ENCODE results near the gene PRICKLE1. TPM values are rescaled to one million over a fixed set of nuclear protein-coding genes. Genes with fewer than 3 reads are reported as not detected.
"Not testable (repeated sequence)": the region's sequence is repeated elsewhere in the genome, so short reads cannot be mapped to it uniquely, and the experiment has no call there.

Gene PRICKLE1
- total RNA-seq, 1 experiment from 2014 or later, result 0.50 TPM

- in situ Hi-C loops (cut with HindIII; ENCODE audit: low pct_unique_long_range_greater_than_20kb, low sequenced_read_pairs), result no loop called here
- DNase-seq (ENCODE audit: low read depth, low spot score), result no peak
Observed at GRCh38 chr12:42570076-42570475, 19.5 kb downstream of the PRICKLE1 start.

DNA sequence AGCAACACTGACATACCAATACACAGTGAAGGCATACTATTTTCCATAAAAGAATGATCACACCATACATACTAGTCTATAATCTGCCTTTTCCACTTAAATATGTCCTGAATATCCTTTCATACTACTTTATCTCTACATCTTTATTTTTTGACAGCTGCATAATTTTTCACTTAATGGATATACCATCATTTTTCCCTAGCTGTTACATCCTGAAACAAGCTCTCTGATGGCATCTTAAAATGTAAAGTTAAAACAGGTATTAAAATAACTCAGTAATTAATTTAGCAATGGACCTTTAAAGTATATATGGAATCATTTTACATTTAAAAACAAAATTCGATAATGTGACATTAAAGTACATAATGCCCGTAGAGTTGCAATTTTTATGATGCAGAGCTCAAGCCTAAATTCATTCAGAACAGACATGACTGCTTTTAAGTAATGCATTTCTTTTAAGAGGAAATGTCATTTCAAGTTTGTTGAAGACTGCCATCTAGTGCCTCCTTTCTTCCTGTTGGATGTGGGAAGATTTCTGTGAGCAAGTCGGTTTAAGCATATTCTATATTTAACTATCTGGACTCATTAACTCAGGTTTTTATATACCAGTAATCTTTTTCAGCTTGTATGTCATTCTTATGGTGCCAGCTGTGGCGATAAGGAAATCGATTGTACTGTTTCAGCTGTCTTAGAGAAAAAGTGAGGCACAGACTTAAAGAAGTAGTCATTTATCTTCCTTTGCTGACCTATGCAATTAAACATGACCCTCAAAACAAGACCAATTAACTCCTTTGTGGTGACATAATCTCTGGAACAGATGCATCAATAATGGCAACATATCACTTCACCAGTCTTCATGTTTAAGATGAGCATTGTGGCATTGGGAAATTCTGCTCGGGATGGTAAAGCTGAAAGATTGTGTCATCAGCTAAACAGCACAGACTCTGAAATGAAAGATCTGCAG lies 20.3 kb downstream of the PRICKLE1 start:
- in situ Hi-C loops (cut with HindIII; ENCODE audit: low pct_unique_long_range_greater_than_20kb, low sequenced_read_pairs), result no loop called here
- DNase-seq (ENCODE audit: low read depth, low spot score), result peak; percentile 81

DNA sequence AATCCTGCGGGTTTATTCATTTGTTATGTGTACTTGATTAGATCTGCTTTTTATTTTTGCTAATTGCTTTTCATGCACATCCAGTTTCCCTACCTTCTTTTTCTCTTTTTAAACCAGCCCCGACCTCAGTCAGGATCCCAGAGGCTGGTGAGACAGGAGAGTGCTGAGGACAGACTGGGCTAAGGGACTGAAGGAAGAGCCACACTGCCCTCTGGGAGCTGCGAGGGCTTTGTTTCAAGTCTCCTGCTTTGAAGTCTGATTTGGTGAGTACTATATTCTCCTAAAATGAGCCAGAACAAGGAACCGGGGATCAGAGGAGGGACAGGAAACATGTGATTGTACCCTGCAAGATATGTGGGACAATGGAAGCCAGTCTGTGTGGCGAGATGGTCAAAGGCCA lies 23.9 kb downstream of the PRICKLE1 start:
- DNase-seq (ENCODE audit: low read depth, low spot score), result peak; percentile 44
- in situ Hi-C loops (cut with HindIII; ENCODE audit: low pct_unique_long_range_greater_than_20kb, low sequenced_read_pairs), result no loop called here

- no peak for DNase-seq (ENCODE audit: low read depth, low spot score)
- in situ Hi-C loops (cut with HindIII; ENCODE audit: low pct_unique_long_range_greater_than_20kb, low sequenced_read_pairs), result no loop called here
Observed at GRCh38 chr12:42564996-42565395, 24.6 kb downstream of the PRICKLE1 start.

DNA sequence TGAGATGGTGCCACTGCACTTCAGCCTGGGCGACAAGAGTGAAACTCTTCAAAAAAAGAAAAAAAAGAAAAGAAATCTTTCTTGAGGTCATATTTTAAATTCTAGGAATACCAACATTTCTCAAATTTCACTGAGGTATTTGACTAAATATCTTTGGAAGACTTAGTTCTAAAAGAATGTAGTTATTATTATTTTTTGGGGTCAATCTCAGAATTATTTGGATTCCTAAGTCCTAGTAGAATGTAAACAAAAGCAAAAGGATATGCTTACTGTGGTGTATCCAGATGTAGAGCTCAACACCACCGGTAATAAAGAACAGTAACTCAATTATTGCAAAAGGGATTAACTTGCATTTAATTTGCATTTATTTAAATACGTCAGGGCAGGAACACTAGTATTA lies 25.0 kb downstream of the PRICKLE1 start:
- in situ Hi-C loops (cut with HindIII; ENCODE audit: low pct_unique_long_range_greater_than_20kb, low sequenced_read_pairs), result no loop called here
- no peak for DNase-seq (ENCODE audit: low read depth, low spot score)

DNA sequence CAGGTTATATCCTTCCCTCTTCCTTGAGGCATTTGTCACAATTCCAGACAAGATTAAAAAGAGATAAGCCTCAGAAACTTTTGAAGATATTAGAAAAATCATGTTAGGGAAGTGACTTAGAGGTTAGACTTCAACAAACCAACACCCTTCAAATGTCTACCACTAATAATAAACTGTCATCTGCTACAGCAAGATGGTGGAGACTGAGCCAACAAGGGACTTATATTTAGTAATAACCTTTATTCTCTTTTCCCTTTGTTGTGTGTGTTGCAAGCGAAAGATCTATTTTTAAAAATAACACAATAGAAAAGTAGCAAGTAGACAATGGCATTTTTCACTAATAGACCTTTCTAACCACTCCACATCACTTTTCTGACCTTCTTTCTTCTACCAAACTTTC lies 28.6 kb downstream of the PRICKLE1 start:
- in situ Hi-C loops (cut with HindIII; ENCODE audit: low pct_unique_long_range_greater_than_20kb, low sequenced_read_pairs), result no loop called here

DNA sequence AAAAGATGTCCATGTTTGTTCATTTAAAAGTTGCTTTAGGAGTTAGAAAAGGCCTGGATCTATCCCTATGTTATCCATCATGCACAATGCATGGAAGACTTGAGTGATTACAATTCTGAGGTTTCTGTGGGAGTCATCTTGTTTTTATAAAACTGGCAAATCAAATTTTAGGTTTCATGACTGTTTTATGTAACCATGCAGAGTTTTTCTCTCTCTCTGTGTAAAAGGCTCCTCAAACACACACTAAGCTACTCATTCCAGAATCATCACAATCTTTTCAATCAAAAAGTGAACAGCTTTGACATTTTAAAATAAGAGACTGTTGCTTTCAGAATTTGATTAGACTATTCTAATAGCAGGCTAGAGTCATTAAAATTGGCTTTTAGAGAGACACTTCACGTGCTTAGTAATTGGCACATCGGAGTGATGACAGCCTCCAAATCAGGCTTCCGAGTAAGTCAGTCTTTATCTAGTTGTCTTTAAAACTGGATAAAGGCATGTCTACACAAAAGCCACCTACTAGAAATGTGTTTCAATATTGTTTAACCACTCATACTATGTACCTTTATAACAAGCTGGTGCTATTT lies 31.9 kb downstream of the PRICKLE1 start:
- no peak for DNase-seq (ENCODE audit: low read depth, low spot score)
- in situ Hi-C loops (cut with HindIII; ENCODE audit: low pct_unique_long_range_greater_than_20kb, low sequenced_read_pairs), result no loop called here

More for the DNA sequence above, 28.6 kb downstream of the PRICKLE1 start:
- no peak for DNase-seq (ENCODE audit: low read depth, low spot score)

DNA sequence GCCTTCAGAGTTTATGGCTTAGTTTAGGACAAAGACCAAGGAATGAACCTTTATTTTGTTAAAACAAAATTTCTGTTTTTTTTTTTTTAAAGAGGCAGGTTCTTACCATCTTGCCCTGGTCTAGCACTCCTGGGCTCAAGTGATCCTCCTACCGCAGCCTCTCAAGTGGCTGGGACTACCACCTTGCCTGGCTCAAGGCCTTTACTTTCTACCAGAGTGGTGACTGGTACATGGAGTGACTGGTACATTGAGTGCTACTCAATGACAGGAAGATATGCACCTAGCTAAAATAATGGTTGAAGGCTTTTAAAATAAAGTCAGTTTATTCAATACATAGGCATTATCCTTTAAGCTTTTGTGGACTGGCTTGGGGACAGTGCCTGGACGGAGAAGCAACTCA lies 32.6 kb downstream of the PRICKLE1 start:
- in situ Hi-C loops (cut with HindIII; ENCODE audit: low pct_unique_long_range_greater_than_20kb, low sequenced_read_pairs), result no loop called here
- DNase-seq (ENCODE audit: low read depth, low spot score), result no peak

- in situ Hi-C loops (cut with HindIII; ENCODE audit: low pct_unique_long_range_greater_than_20kb, low sequenced_read_pairs), result no loop called here
- DNase-seq (ENCODE audit: low read depth, low spot score), result no peak
Observed at GRCh38 chr12:42552822-42553221, 36.7 kb downstream of the PRICKLE1 start.

GRCh38 chr12:42550800-42551199 lies 38.7 kb downstream of the PRICKLE1 start:
- in situ Hi-C loops (cut with HindIII; ENCODE audit: low pct_unique_long_range_greater_than_20kb, low sequenced_read_pairs), result no loop called here

DNA sequence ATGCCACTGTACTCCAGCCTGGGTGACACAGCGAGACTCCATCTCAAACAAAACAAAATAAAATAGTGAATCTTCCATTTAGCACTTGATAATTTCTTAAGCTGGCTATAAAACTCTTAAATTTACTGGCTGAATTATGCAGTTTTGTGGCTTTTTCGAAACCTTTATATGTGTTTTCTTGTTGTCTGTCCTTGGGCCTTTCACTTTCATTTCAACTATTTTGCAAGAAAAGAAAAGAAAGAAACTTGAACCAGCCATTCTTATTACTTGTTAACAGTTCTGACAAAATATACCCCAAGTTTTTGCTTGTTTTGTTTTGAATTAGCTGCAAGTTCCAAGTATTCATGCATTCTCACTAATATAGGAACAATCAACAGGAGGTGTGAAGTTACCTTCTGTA lies 42.8 kb downstream of the PRICKLE1 start:
- in situ Hi-C loops (cut with HindIII; ENCODE audit: low pct_unique_long_range_greater_than_20kb, low sequenced_read_pairs), result no loop called here
- no peak for DNase-seq (ENCODE audit: low read depth, low spot score)

More at GRCh38 chr12:42550800-42551199, 38.7 kb downstream of the PRICKLE1 start:
- no peak for DNase-seq (ENCODE audit: low read depth, low spot score)

DNA sequence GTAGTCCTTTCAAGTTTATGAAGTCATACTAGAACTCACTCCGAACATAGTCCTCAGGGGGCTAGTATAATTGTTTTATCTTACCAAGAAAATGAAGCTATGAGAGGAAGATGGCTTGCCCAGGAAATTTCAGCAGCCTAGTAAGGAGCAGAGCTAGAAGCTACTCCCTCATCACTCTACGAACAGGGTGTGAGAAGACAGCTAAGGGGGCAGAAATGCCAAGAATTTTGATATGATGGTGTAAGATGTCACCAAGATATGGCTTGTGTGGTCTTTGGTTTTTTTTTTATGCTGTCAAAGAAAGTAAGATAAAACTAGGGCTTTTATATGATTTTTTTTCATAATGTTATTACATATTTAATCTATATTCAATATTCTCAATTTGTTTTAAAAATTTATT lies 47.6 kb downstream of the PRICKLE1 start:
- in situ Hi-C loops (cut with HindIII; ENCODE audit: low pct_unique_long_range_greater_than_20kb, low sequenced_read_pairs), result no loop called here
- no peak for DNase-seq (ENCODE audit: low read depth, low spot score)

- in situ Hi-C loops (cut with HindIII; ENCODE audit: low pct_unique_long_range_greater_than_20kb, low sequenced_read_pairs); DNase-seq (ENCODE audit: low read depth, low spot score): not testable (repeated sequence)
Observed at GRCh38 chr12:42541308-42541707, 48.2 kb downstream of the PRICKLE1 start.

GRCh38 chr12:42539696-42540095 lies 49.9 kb downstream of the PRICKLE1 start:
- no peak for DNase-seq (ENCODE audit: low read depth, low spot score)
- in situ Hi-C loops (cut with HindIII; ENCODE audit: low pct_unique_long_range_greater_than_20kb, low sequenced_read_pairs), result no loop called here

DNA sequence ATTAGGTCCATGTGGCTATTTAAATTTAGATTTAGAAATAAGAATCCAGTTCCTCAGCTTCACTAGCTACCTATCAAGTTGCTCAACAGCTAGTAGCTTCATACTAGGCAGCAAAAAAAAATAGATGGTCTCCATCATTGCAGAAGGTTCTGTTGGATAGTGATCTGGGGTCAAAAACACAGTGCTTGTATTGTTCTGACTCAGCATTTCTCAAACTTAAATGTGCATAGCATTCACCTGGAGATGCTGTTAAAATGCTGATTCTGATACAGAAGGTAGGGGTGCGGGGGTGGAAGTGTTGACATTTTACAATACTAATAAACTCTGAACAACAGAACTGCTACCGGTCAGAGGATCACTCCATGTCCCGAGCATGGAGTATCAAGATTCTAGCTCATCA lies 51.3 kb downstream of the PRICKLE1 start:
- in situ Hi-C loops (cut with HindIII; ENCODE audit: low pct_unique_long_range_greater_than_20kb, low sequenced_read_pairs), result no loop called here
- DNase-seq (ENCODE audit: low read depth, low spot score), result no peak

DNA sequence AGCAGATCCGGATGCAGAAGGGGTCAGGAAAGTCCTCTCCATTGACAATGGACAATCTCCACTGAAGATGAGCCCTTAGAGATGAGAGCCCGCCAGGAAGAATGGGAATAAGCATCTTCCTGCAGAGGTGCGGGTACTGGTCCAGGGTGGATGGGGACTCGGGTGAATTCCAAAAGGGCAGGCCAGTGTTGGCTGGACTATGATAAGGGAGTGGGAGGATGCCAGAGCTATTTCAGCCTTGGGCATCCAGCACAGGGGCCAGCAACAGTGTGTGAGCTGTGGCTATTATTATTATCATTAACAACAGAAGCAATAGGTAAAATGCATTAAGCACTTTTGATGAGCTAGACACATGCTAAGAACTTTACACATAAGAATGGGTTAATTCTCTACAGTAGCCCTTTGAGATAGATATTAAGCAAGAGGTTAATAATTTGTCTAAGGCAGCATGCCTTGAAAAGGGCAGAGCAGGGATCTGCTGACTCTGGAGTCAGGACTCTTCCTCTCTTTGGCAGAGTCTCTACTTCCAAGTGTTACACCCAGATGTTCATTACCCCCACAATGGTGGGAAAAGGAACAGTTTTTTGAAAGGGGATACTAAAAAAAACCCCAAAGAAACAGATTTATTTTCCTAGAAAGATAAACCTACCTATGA lies 55.2 kb downstream of the PRICKLE1 start:
- no peak for DNase-seq (ENCODE audit: low read depth, low spot score)
- in situ Hi-C loops (cut with HindIII; ENCODE audit: low pct_unique_long_range_greater_than_20kb, low sequenced_read_pairs), result no loop called here

DNA sequence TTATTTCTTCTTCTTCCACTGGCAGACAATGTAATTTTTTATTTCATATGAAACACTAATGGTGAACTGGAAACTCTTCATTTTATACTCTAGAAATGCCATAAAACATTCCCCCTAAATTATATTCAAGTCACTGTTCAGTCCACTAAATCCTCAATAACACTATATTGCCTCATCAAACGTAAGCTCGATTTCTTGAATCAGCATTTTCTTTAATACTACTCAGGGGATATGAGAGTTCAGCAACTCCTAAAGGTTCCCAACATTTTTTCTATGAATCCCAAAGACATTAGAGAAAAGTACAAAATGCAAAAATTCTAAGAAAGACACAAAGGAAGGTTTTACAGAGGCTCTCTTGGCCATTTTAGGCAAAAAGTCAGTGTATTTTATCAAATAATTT lies 59.3 kb downstream of the PRICKLE1 start:
- in situ Hi-C loops (cut with HindIII; ENCODE audit: low pct_unique_long_range_greater_than_20kb, low sequenced_read_pairs), result no loop called here
- no peak for DNase-seq (ENCODE audit: low read depth, low spot score)

- in situ Hi-C loops (cut with HindIII; ENCODE audit: low pct_unique_long_range_greater_than_20kb, low sequenced_read_pairs), result no loop called here
- DNase-seq (ENCODE audit: low read depth, low spot score), result no peak
Observed at GRCh38 chr12:42525444-42525843, 64.1 kb downstream of the PRICKLE1 start.
